Endothelial cell of umbilical vein (primary cell): Measurements from ENCODE around the gene EFCAB5. TPM values are rescaled to one million over a fixed set of nuclear protein-coding genes. Genes with fewer than 3 reads are reported as not detected.

ENCODE experiments used
- BruUV-seq: library from RNA; stranded (reverse); fragments of 400-500 nt; replicated peaks from 2 replicates; lab custom pipeline; 2021; lab: Mats Ljungman, UMichigan
- CTCF ChIA-PET: fragments of 300-600, 350-600 bp; sonication (Branson Sonifier 250); formaldehyde crosslinking; loops from one replicate; lab custom pipeline; 2021; ENCODE audit warnings: antibody characterized with exemption, inconsistent platforms; lab: Charles Lee
- POLR2A ChIA-PET: fragments of 300-600, 350-600 bp; sonication (Branson Sonifier 250); formaldehyde crosslinking; loops from one replicate; lab custom pipeline; 2021; ENCODE audit warnings: antibody characterized with exemption, inconsistent platforms; lab: Charles Lee
- DNase-seq: peaks from one replicate; pipeline ENCODE4 v3.0.0-alpha.2; 2011; ENCODE audit warnings: low read depth, low spot score
- FAIRE-seq: peaks from 2 replicates; lab custom pipeline; 2011; peaks lifted over from hg19 to GRCh38; lab: Jason Lieb, UNC
- H2AFZ ChIP-seq: 2 replicates; pipeline ENCODE4 v1.6.0; 2012; ENCODE audit warnings: low read depth, low read length, control low read depth, inconsistent platforms
- H3K27ac ChIP-seq: 2 replicates; pipeline ENCODE4 v1.5.1; 2011; ENCODE audit warnings: low read depth, mild to moderate bottlenecking, control low read depth, low read length, moderate library complexity; ENCODE audit not compliant: insufficient read depth
- H3K27me3 ChIP-seq, 2 experiments: 2 replicates each; pipeline versions ENCODE4 v1.6.0 to v1.6.1; 2011; ENCODE audit warnings: low read length in 2 of 2, mixed read lengths in 1 of 2; ENCODE audit not compliant: control insufficient read depth in 2 of 2, insufficient read depth in 2 of 2
- H3K36me3 ChIP-seq, 2 experiments: 2 replicates in 1 of 2; 3 replicates in 1 of 2; pipeline ENCODE4 v1.5.1; 2011; ENCODE audit warnings: low read length in 2 of 2, mild to moderate bottlenecking in 1 of 2, moderate library complexity in 1 of 2; ENCODE audit not compliant: control insufficient read depth in 2 of 2, insufficient read depth in 2 of 2; ENCODE audit errors: extremely low read depth in 1 of 2
- H3K4me1 ChIP-seq: 3 replicates; pipeline ENCODE4 v1.5.1; 2011; ENCODE audit warnings: mild to moderate bottlenecking, low read length; ENCODE audit not compliant: control insufficient read depth, insufficient read depth; ENCODE audit errors: extremely low read depth
- H3K4me2 ChIP-seq: 2 replicates; pipeline ENCODE4 v1.6.1; 2011; ENCODE audit warnings: low read length, control low read depth, mixed read lengths; ENCODE audit not compliant: insufficient read depth
- H3K4me3 ChIP-seq, 3 experiments: fragments of 200-600 bp in 1 of 3; sonication (generic), shearing (Covaris generic) in 1 of 3; replicated peaks in 1 of 3; 2 replicates each; pipeline ENCODE4 v1.5.1; 2011 to 2016; ENCODE audit warnings: control low read depth in 3 of 3, low read length in 3 of 3, mild to moderate bottlenecking in 2 of 3, inconsistent platforms in 1 of 3, low read depth in 1 of 3, moderate library complexity in 1 of 3; ENCODE audit not compliant: insufficient read depth in 1 of 3
- H3K79me2 ChIP-seq: 2 replicates; pipeline ENCODE4 v1.6.0; 2012; ENCODE audit warnings: low read length, inconsistent platforms; ENCODE audit not compliant: control insufficient read depth, insufficient read depth
- H3K9ac ChIP-seq: replicated peaks from 2 replicates; pipeline ENCODE3; 2011; ENCODE audit warnings: low read length, control low read depth; ENCODE audit not compliant: insufficient read depth; ENCODE audit errors: extremely low read depth
- H3K9me1 ChIP-seq: replicated peaks from 3 replicates; pipeline ENCODE4 v1.6.0; 2011; ENCODE audit warnings: mild to moderate bottlenecking, low read length; ENCODE audit not compliant: control insufficient read depth, insufficient read depth; ENCODE audit errors: extremely low read depth
- H3K9me3 ChIP-seq: replicated peaks from 2 replicates; pipeline ENCODE4 v1.5.1; 2012; ENCODE audit warnings: low read length, inconsistent platforms; ENCODE audit not compliant: control insufficient read depth, insufficient read depth
- H4K20me1 ChIP-seq: replicated peaks from 2 replicates; pipeline ENCODE3; 2011; ENCODE audit warnings: mild to moderate bottlenecking, low read length; ENCODE audit not compliant: control insufficient read depth, insufficient read depth; ENCODE audit errors: extremely low read depth
- EZH2 ChIP-seq: IDR thresholded peaks from 2 replicates; pipeline ENCODE4 v1.6.1; 2012; ENCODE audit warnings: borderline replicate concordance, low read depth, mild to moderate bottlenecking, moderate library complexity, low read length, inconsistent platforms; ENCODE audit not compliant: severe bottlenecking
- FOS ChIP-seq: IDR thresholded peaks from 2 replicates; pipeline ENCODE4 v1.6.1; 2011; ENCODE audit warnings: mild to moderate bottlenecking, low read length, moderate library complexity, borderline replicate concordance; ENCODE audit not compliant: insufficient read depth
- GATA2 ChIP-seq: IDR thresholded peaks from 2 replicates; pipeline ENCODE4 v1.7.0; 2011; ENCODE audit warnings: low read depth, mild to moderate bottlenecking, moderate library complexity, mixed read lengths, low read length; ENCODE audit not compliant: insufficient read length, insufficient read depth
- JUN ChIP-seq: IDR thresholded peaks from 2 replicates; pipeline ENCODE4 v1.6.1; 2011; ENCODE audit warnings: borderline replicate concordance, low read depth; ENCODE audit not compliant: insufficient read length, insufficient read depth
- MYC ChIP-seq: IDR thresholded peaks from one replicate; pipeline ENCODE4 v1.6.1; 2011; ENCODE audit warnings: mild to moderate bottlenecking, low read depth, low read length
- POLR2A ChIP-seq: IDR thresholded peaks from 2 replicates; pipeline ENCODE4 v1.6.1; 2012; ENCODE audit warnings: low read depth, mild to moderate bottlenecking, control low read depth, low read length
- POLR2AphosphoS5 ChIP-seq: IDR thresholded peaks from 2 replicates; pipeline ENCODE4 v1.6.1; 2012; ENCODE audit warnings: low read depth, mild to moderate bottlenecking, control low read depth, low read length, moderate library complexity; ENCODE audit not compliant: insufficient read depth
- dilution Hi-C: fragments of 300-500 bp; cut with MboI; formaldehyde crosslinking; loops from one replicate; pipeline ENCODE4 v1.15.0; 2019; ENCODE audit warnings: low sequenced_read_pairs; ENCODE audit not compliant: extremely low pct_ligation_motif_present
- intact Hi-C: fragments of 100-400 bp; cut with micrococcal nuclease; formaldehyde crosslinking; loops from one replicate; pipeline ENCODE4 v1.10.0; 2022
- polyA plus RNA-seq, 4 experiments: library from polyadenylated mRNA; depleted of rRNA in 3 of 4; stranded (reverse) in 3 of 4; unstranded in 1 of 4; fragments of >200 nt; gene quantifications; 2 replicates each; pipeline versions ENCODE4 v1.2.1 to v1.2.3, GENCODE V29; 2011 to 2012; ENCODE audit warnings: missing spikeins in 1 of 4
- total RNA-seq: library from RNA; stranded (reverse); gene quantifications from 2 replicates; pipeline ENCODE4 v1.2.3, GENCODE V29; 2021
- TF ChIP-seq, protein P1 (sequence below): IDR thresholded peaks from 2 replicates; pipeline ENCODE4 v1.6.1; 2011; ENCODE audit not compliant: insufficient read depth, insufficient read length
- TF ChIP-seq, protein P2 (sequence below), 2 donors: IDR thresholded peaks; 1 replicate in 1 of 2; 2 replicates in 1 of 2; pipeline ENCODE4 v1.5.1; 2011; ENCODE audit warnings: low read length in 2 of 2, mild to moderate bottlenecking in 2 of 2, moderate library complexity in 2 of 2, control low read depth in 1 of 2, inconsistent platforms in 1 of 2, low read depth in 1 of 2; ENCODE audit not compliant: insufficient read depth in 1 of 2; ENCODE audit errors: extremely low read depth in 1 of 2

The EFCAB5 gene
- total and polyA plus RNA-seq, 2 donors (not counting 3 experiments of a cell fraction or from before 2014, with no cell fraction given), result 0.04 to 0.40 TPM

DNA sequence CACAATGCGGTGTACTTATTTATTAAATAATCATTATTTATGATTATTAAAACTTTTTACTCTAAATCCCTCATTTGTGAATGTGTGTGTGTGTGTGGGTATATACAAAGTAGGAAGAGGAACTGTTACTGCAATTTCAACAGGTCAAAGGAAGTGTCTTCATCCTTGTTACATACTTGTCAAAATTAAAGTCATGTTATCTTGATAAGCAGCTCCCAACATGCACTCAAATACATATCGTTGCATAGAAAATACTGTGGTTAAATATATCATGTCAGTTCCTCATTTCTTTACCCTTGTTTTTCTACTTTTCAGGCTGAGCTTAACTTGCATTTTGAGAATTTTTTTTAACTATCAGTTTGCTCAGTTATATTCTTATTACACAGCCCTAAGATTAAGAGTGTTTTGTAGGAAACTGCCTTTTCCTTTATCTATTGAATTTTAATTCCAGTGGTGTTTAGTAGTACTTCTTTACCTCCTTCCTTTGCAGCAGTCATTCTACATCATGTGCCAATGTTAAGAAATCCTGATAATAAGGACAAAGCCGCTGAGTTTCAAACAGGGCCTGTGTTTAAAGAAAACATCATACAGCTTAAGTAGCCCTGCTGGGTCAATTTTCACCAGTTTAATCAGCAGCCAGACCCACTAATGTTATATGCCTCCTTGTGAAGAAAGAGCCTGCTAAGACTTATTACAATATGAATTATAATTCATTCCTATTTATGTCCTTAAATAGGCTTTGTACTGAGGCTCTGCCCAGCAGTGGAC is 7.2 kb downstream of the EFCAB5 start:
- Histone ChIP-seq H3K4me1 (no peaks in the 10 kb centered on the region), H3K27me3 (no peaks in the 10 kb centered on the region), H3K4me2 (no peak overlapping the region), H3K79me2 (no peaks in the 10 kb centered on the region), H3K36me3 (no peaks in the 10 kb centered on the region), H2AFZ (no peak overlapping the region), H3K9ac (no peak overlapping the region), H3K4me3 (no peak overlapping the region), H3K27ac (no peak overlapping the region), H3K9me3 (no peaks in the 10 kb centered on the region), H3K9me1 (no peaks in the 10 kb centered on the region), H4K20me1 (no peaks in the 10 kb centered on the region)
- TF ChIP-seq, protein P1, sequence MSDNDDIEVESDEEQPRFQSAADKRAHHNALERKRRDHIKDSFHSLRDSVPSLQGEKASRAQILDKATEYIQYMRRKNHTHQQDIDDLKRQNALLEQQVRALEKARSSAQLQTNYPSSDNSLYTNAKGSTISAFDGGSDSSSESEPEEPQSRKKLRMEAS, result no peak
- no peak for TF ChIP-seq EZH2
- TF ChIP-seq, protein P2, sequence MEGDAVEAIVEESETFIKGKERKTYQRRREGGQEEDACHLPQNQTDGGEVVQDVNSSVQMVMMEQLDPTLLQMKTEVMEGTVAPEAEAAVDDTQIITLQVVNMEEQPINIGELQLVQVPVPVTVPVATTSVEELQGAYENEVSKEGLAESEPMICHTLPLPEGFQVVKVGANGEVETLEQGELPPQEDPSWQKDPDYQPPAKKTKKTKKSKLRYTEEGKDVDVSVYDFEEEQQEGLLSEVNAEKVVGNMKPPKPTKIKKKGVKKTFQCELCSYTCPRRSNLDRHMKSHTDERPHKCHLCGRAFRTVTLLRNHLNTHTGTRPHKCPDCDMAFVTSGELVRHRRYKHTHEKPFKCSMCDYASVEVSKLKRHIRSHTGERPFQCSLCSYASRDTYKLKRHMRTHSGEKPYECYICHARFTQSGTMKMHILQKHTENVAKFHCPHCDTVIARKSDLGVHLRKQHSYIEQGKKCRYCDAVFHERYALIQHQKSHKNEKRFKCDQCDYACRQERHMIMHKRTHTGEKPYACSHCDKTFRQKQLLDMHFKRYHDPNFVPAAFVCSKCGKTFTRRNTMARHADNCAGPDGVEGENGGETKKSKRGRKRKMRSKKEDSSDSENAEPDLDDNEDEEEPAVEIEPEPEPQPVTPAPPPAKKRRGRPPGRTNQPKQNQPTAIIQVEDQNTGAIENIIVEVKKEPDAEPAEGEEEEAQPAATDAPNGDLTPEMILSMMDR (IDR thresholded peaks at IDR 0.05; ENCODE audit: extremely low read depth in 1 of 2, insufficient read depth in 1 of 2, low read depth in 1 of 2, low read length in 2 of 2), result no peak
- no peak for TF ChIP-seq GATA2
- TF ChIP-seq MYC, result no peak
- TF ChIP-seq FOS, result no peak
- TF ChIP-seq JUN, result no peak
- no peak for TF ChIP-seq POLR2AphosphoS5
- TF ChIP-seq POLR2A, result no peak
- FAIRE-seq (no peak), DNase-seq (no peak)
- intact Hi-C loops (no loop called here), dilution Hi-C loops (no loop called here)
- CTCF ChIA-PET, result interaction anchor here (1.0 to 1.3 kb wide), 4 partner anchors 17 to 144 kb away, joined by 3 to 6 read pairs (median 4); no protein-coding TSS in a partner anchor
- no TSS peak for BruUV-seq
- POLR2A ChIA-PET, result no interaction called here
